Tibial artery (tissue), 4 donors: ENCODE data around the gene ELFN2.

Experiments
- DNase-seq, 2 donors: peaks; one replicate each; pipeline ENCODE4 v3.0.0-alpha.2; 2019
- H3K27ac ChIP-seq, 2 donors: fragments of 200-600 bp; sonication (generic) in 1 of 2; 1 replicate in 1 of 2; 2 replicates in 1 of 2; pipeline ENCODE4 v1.5.1; 2018 to 2019; ENCODE audit warnings: mild to moderate bottlenecking in 1 of 2
- H3K27me3 ChIP-seq, 2 donors: fragments of 200-600 bp; sonication (generic) in 1 of 2; one replicate each; pipeline versions ENCODE4 v1.5.1 to v1.6.0; 2016 to 2019
- H3K36me3 ChIP-seq, 3 donors: fragments of 200-600 bp; sonication (generic) in 2 of 3; one replicate each; pipeline ENCODE4 v1.5.1; 2016 to 2019; ENCODE audit warnings: mild to moderate bottlenecking in 2 of 3
- H3K4me1 ChIP-seq, 4 donors: fragments of 200-600 bp; sonication (generic) in 2 of 4; 1 replicate in 3 of 4; 2 replicates in 1 of 4; pipeline ENCODE4 v1.5.1; 2016 to 2019
- H3K4me3 ChIP-seq, 2 donors: fragments of 200-600 bp; sonication (generic) in 1 of 2; 1 replicate in 1 of 2; 2 replicates in 1 of 2; pipeline ENCODE4 v1.5.1; 2018 to 2019; ENCODE audit warnings: mild to moderate bottlenecking in 2 of 2
- H3K9me3 ChIP-seq, 3 donors: fragments of 200-600 bp; sonication (generic) in 1 of 3; one replicate each; pipeline ENCODE4 v1.5.1; 2016 to 2019
- CTCF ChIP-seq, 2 experiments: fragments of 200-600 bp in 1 of 2; fragments of 450-650 bp in 1 of 2; IDR thresholded peaks; one replicate each; pipeline ENCODE4 v1.5.1; 2017 to 2019; ENCODE audit warnings: antibody characterized with exemption in 2 of 2, mild to moderate bottlenecking in 1 of 2, moderate library complexity in 1 of 2
- intact Hi-C: fragments of 100-400 bp; cut with DNase I; formaldehyde crosslinking; loops from one replicate; pipeline ENCODE4 v1.15.0; 2023; ENCODE audit warnings: low total_unique reads

ELFN2 gene

GRCh38 chr22:37464181-37464580 lies 36.9 kb upstream of the ELFN2 start:
- Histone ChIP-seq H3K4me1 (no peaks in the 10 kb centered on the region), H3K36me3 (no peaks in the 10 kb centered on the region), H3K27me3 (peaks cover 0 to 65% of the 10 kb centered on the region in 2 donors), H3K9me3 (no peaks in the 10 kb centered on the region), H3K27ac (no peak overlapping the region), H3K4me3 (no peak overlapping the region)
- no peak for DNase-seq
- intact Hi-C loops = no loop called here
- no peak for TF ChIP-seq CTCF (IDR thresholded peaks at IDR 0.05)

GRCh38 chr22:37462983-37463382 lies 35.7 kb upstream of the ELFN2 start:
- no peak overlapping the region for H3K4me3 ChIP-seq
- intact Hi-C loops = no loop called here
- H3K36me3 ChIP-seq = no peaks in the 10 kb centered on the region
- TF ChIP-seq CTCF (IDR thresholded peaks at IDR 0.05) = no peak
- H3K9me3 ChIP-seq = no peaks in the 10 kb centered on the region
- DNase-seq = no peak
- H3K4me1 ChIP-seq = no peaks in the 10 kb centered on the region
- H3K27me3 ChIP-seq = peaks cover 0 to 68% of the 10 kb centered on the region in 2 donors
- H3K27ac ChIP-seq = no peak overlapping the region

GRCh38 chr22:37462436-37462835 lies 35.2 kb upstream of the ELFN2 start:
- no peak for DNase-seq
- no peaks in the 10 kb centered on the region for H3K9me3 ChIP-seq
- no peaks in the 10 kb centered on the region for H3K4me1 ChIP-seq
- H3K36me3 ChIP-seq = no peaks in the 10 kb centered on the region
- intact Hi-C loops = no loop called here
- H3K4me3 ChIP-seq = no peak overlapping the region
- H3K27ac ChIP-seq = no peak overlapping the region
- peaks cover 0 to 68% of the 10 kb centered on the region in 2 donors for H3K27me3 ChIP-seq
- no peak for TF ChIP-seq CTCF (IDR thresholded peaks at IDR 0.05)

GRCh38 chr22:37461961-37462360 lies 34.7 kb upstream of the ELFN2 start:
- DNase-seq = no peak
- no peaks in the 10 kb centered on the region for H3K36me3 ChIP-seq
- no peak overlapping the region for H3K27ac ChIP-seq
- H3K4me1 ChIP-seq = no peaks in the 10 kb centered on the region
- H3K9me3 ChIP-seq = no peaks in the 10 kb centered on the region
- H3K27me3 ChIP-seq = peaks cover 0 to 68% of the 10 kb centered on the region in 2 donors
- intact Hi-C loops = no loop called here
- H3K4me3 ChIP-seq = no peak overlapping the region
- no peak for TF ChIP-seq CTCF (IDR thresholded peaks at IDR 0.05)

GRCh38 chr22:37460684-37461083 lies 33.4 kb upstream of the ELFN2 start:
- Histone ChIP-seq H3K27me3 (peaks cover 0 to 66% of the 10 kb centered on the region in 2 donors), H3K9me3 (no peaks in the 10 kb centered on the region), H3K27ac (no peak overlapping the region), H3K36me3 (no peaks in the 10 kb centered on the region), H3K4me3 (no peak overlapping the region), H3K4me1 (no peaks in the 10 kb centered on the region)
- no peak for DNase-seq
- TF ChIP-seq CTCF (IDR thresholded peaks at IDR 0.05) = no peak
- intact Hi-C loops = no loop called here

GRCh38 chr22:37459206-37459605 lies 31.9 kb upstream of the ELFN2 start:
- intact Hi-C loops = no loop called here
- Histone ChIP-seq H3K4me3 (no peak overlapping the region), H3K4me1 (peaks cover 0 to 7% (median 2%) of the 10 kb centered on the region in 4 donors), H3K27ac (no peak overlapping the region), H3K9me3 (no peaks in the 10 kb centered on the region), H3K27me3 (peaks cover 0 to 75% of the 10 kb centered on the region in 2 donors), H3K36me3 (no peaks in the 10 kb centered on the region)
- no peak for DNase-seq
- TF ChIP-seq CTCF (IDR thresholded peaks at IDR 0.05) = no peak
